GM18951 (cell line): ENCODE results near the gene SLC17A7.

ENCODE experiments used
- POLR2A ChIP-seq: IDR thresholded peaks from 4 replicates; pipeline ENCODE4 v1.6.1; 2011; ENCODE audit warnings: mild to moderate bottlenecking; ENCODE audit not compliant: insufficient read length, insufficient read depth; ENCODE audit errors: extremely low read depth
- in situ Hi-C: fragments of 300-500 bp; cut with MboI; formaldehyde crosslinking; loops from one replicate; pipeline ENCODE4 v1.12.0; 2022; ENCODE audit warnings: low sequenced_read_pairs, mixed read lengths, inconsistent platforms; ENCODE audit not compliant: unreplicated experiment

The SLC17A7 gene

DNA sequence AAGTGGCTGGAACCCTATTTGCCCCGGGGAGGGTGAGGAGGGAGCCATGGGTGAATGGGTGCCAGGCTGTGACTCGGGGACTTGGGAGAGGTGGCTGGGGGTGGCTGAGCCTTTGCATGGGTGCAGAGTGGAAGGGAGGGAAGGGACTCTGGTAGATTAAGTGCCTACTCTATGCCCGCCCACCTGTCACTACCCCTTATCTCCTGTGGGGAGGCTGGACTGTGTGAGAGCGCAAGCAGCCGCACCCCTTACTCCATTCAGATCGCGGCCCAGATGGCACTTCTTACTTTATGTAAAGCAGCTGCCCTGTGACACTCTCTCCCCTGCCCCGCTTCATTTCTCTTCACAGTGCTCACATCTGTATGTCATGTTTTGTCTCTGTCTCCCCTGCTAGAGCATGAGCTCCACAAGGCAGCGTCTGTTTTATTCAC, 50.4 kb downstream of the SLC17A7 start:
- TF ChIP-seq POLR2A, result no peak
- in situ Hi-C loops, result loop anchor here (10.0 kb wide), 1 partner anchor 54 kb away; the partner anchor contains the start of gene SLC17A7

DNA sequence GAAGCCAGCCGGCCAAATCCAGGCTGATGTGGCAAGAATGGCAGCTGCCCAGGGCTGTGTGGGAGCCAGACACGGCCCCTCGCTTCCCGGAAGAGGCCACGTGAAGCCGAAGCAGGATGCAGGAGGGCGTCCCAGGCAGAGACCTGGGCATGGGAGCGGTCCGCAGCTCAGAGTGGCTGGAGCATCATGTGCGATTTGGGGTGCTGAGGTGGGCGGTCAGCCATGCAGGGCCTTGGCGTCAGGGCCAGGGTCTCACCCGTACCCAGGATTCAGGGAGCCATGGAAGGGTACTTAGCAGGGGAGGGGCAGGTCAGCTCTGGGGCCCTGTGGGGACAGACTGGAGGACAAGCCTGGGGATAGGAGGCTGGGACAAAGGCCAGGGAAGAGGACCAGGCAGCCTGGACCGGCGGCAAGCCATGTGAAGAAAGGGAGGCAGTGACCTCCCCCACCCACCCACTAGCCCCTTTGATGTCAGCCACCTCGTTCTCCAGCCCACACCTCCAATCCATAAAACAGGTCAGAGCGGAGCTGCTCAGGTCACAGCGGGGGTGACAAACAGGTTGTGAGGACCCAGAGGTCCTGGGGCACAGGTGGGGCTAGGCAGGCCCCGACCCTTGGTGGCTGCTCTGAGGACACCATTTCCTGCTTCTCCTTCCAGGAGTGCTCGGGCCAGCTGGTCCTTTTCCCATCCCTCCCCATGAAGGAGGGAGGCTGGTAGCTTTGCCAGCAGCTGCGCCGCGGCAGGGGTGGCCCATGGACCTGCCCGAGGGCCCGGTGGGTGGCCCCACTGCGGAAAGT, 51.0 kb downstream of the SLC17A7 start:
- no peak for TF ChIP-seq POLR2A
- in situ Hi-C loops, result loop anchor here (10.0 kb wide), 1 partner anchor 54 kb away; the partner anchor contains the start of gene SLC17A7

DNA sequence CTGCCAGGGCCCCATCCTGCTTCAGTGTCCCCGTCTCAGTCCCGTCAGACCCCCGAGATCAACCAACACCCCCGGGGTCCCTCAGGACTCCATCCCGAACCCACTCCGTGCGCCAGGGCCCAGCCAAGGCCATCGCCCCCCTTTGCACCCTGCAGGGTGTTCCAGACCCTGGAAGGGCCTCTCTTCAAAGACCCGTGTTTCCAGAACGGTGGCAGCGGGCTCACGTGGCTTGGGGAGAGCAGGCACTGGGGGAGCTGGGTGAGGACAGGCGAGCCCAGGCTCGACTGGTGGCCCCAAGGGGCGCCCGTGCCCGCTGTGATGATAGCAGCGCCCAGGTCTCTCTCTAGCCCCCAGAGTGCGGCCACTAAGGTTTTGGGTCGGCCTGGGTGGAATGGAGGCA, 51.9 kb downstream of the SLC17A7 start:
- TF ChIP-seq POLR2A, result no peak
- in situ Hi-C loops, result no loop called here

DNA sequence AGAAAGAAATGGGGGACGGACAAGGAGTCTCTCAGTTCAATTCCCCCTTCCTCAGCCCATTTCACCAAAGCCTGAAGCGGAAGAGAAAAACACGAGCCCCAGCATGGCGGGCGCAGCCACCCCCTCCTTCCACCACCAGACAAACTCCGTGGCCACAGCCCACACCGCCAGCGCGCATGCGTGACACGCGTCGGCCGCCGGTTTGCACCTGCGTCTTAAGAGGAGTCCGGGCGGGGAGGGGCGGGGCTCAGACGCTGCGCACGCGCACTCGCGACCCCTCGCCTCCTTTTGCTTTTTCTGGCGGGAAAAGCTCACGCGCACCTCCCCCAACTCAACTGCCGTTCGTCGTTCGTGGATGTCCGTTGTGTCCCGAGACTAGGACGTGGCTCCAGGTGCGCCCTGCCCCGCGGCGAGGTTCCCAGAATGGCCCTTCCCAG, 53.4 kb downstream of the SLC17A7 start, which contains the start of gene KASH5:
TSS of gene KASH5 (plus strand) at position 314 of the 437 bp plus-strand sequence. CDS start 2,635 bp downstream, outside the sequence.
- TF ChIP-seq POLR2A, result no peak
- in situ Hi-C loops, result no loop called here

DNA sequence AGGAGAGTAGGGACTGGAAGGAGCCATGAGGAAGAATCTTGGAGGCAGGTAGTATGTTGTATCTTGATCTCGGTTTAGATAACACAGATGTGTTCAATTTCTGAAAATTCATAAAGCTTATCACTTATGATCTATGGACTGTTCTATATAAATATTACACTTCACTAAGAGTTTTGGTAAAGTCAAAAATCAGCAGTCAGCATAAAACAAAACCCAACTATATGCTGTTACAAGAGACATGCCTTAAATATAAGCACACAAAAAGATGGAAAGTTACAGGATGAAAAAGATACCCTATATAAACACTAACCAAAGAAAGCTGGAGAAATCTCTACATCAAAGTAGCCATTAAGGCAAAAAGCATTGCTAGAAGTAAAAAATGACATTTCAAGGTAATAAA, 57.7 kb downstream of the SLC17A7 start:
- in situ Hi-C loops, result no loop called here
- no peak for TF ChIP-seq POLR2A

DNA sequence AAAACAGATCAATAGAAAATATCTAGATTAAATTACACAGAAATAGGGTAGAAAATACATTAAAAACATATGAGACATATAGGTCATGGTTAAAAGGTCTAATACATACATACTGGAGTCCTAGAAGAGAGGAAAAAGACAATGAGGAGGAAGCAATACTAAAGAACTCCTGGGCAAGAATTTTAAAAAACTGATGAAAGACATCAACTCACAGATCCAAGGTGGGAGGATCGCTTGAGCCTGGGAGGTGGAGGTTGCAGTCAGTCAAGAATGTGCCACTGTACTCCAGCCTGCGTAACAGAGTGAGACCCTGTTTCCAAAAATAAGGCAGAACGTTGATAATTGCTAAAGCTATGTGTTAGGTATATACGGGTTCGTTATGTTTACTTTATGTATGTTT, 58.7 kb downstream of the SLC17A7 start:
- TF ChIP-seq POLR2A, result no peak
- in situ Hi-C loops, result no loop called here

DNA sequence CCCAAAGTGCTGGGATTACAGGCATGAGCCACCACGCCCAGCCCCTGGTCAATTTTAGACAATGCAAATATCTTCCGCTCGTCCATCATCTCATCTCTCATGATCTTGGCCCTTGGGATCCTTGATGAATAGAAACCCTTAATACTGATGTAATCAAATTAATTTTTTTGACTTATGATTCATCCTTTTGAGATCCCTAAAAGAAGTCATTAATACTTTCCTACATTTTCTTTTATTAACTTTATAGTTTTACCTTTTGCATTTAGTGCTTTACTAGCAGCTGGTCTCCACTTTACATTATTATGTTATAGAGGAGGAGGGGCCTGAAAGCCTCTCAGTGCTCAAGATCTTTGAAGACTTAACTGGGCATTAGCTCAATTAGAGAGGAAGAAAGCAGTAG, 60.9 kb downstream of the SLC17A7 start:
- no peak for TF ChIP-seq POLR2A

More for the DNA sequence above, 60.9 kb downstream of the SLC17A7 start:
- in situ Hi-C loops, result no loop called here
